Sigmoid colon (tissue), 7 donors: ENCODE results near the gene CX3CL1. TPM values are rescaled to one million over a fixed set of nuclear protein-coding genes. Genes with fewer than 3 reads are reported as not detected.

Source experiments
- DNase-seq: peaks from one replicate; pipeline ENCODE4 v3.0.0-alpha.2; 2019
- H3K27ac ChIP-seq, 4 donors: fragments of 200-600 bp; sonication (generic); one replicate each; pipeline ENCODE4 v1.5.1; 2016 to 2019; ENCODE audit warnings: mild to moderate bottlenecking in 1 of 4
- H3K27me3 ChIP-seq, 3 donors: fragments of 200-600 bp; sonication (generic); one replicate each; pipeline ENCODE4 v1.5.1; 2019; ENCODE audit warnings: mild to moderate bottlenecking in 1 of 3
- H3K36me3 ChIP-seq, 4 donors: fragments of 200-600 bp; sonication (generic); one replicate each; pipeline ENCODE4 v1.5.1; 2016 to 2019
- H3K4me1 ChIP-seq, 4 donors: fragments of 200-600 bp; sonication (generic); one replicate each; pipeline ENCODE4 v1.5.1; 2017 to 2019
- H3K4me3 ChIP-seq, 4 donors: fragments of 200-600 bp; sonication (generic); one replicate each; pipeline ENCODE4 v1.5.1; 2017 to 2019; ENCODE audit warnings: mild to moderate bottlenecking in 2 of 4, moderate library complexity in 1 of 4
- H3K9me3 ChIP-seq, 4 donors: fragments of 200-600 bp in 3 of 4; sonication (generic) in 3 of 4; one replicate each; pipeline versions ENCODE4 v1.5.1 to v1.6.1; 2013 to 2019
- CTCF ChIP-seq, 4 experiments: fragments of 450-650 bp in 3 of 4; fragments of 200-600 bp in 1 of 4; IDR thresholded peaks; one replicate each; pipeline ENCODE4 v1.5.1; 2016 to 2019; ENCODE audit warnings: antibody characterized with exemption in 4 of 4, mild to moderate bottlenecking in 3 of 4, moderate library complexity in 2 of 4
- EP300 ChIP-seq, 4 donors: sonication (generic); formaldehyde crosslinking; IDR thresholded peaks; one replicate each; pipeline ENCODE4 v1.6.1; 2017; ENCODE audit warnings: antibody characterized with exemption in 4 of 4
- POLR2A ChIP-seq, 2 donors: fragments of 450-650 bp; IDR thresholded peaks; one replicate each; pipeline ENCODE4 v1.6.1; 2016; ENCODE audit warnings: antibody characterized with exemption in 2 of 2, mild to moderate bottlenecking in 2 of 2, moderate library complexity in 2 of 2
- POLR2AphosphoS5 ChIP-seq, 4 donors: sonication (generic); formaldehyde crosslinking; IDR thresholded peaks; one replicate each; pipeline ENCODE4 v1.6.1; 2017; ENCODE audit warnings: antibody characterized with exemption in 4 of 4
- WGBS, 2 donors: extraction: QIAGEN DNeasy Blood & Tissue Kit; methylation state at CpG; one replicate each; pipeline ENCODE4 v1.1.7; 2013; 5-methylcytosine and 5-hydroxymethylcytosine counted together
- intact Hi-C: fragments of 100-400 bp; cut with DNase I; formaldehyde crosslinking; loops from one replicate; pipeline ENCODE4 v1.15.1; 2023
- polyA plus RNA-seq, 3 donors: library from polyadenylated mRNA; stranded (reverse); fragments of 200-250 nt; gene quantifications; one replicate each; pipeline ENCODE4 v1.2.3, GENCODE V29; 2013
- total RNA-seq, 4 donors: library from RNA; depleted of rRNA; stranded (reverse); fragments of >200 nt; gene quantifications; one replicate each; pipeline ENCODE4 v1.1.0, GENCODE V29; 2016
- donor health status: healthy with polysubstance abuse.
- donor health status: Bipolar disorder and iron deficiency.
- donor health status: healthy.

CX3CL1 gene
- total and polyA plus RNA-seq, 7 donors = 0.23 to 18.6 (median 4.8) TPM

- WGBS, 2 donors = 70 to 79% methylated on average over 8 of the region's 8 CpGs
- H3K4me1 ChIP-seq = peaks cover 0 to 39% (median 22%) of the 10 kb centered on the region in 4 donors
- TF ChIP-seq POLR2A (IDR thresholded peaks at IDR 0.05) (no peak), POLR2AphosphoS5 (IDR thresholded peaks at IDR 0.05) (peak in 3 of 4 donors; percentile 39 to 48 (median 43))
- DNase-seq = no peak
- no peak overlapping the region for H3K4me3 ChIP-seq
- peak overlapping the region; percentile 36 to 95 (median 56) for H3K27ac ChIP-seq
- no peaks in the 10 kb centered on the region for H3K27me3 ChIP-seq
- H3K36me3 ChIP-seq = peaks cover 0 to 8% (median 3%) of the 10 kb centered on the region in 4 donors
- H3K9me3 ChIP-seq = no peaks in the 10 kb centered on the region
- intact Hi-C loops = no loop called here
These were observed 11.3 kb downstream of the CX3CL1 start for GRCh38 chr16:57383276-57384247.

GRCh38 chr16:57384248-57385070 is 12.2 kb downstream of the CX3CL1 start:
- no peaks in the 10 kb centered on the region for H3K9me3 ChIP-seq
- H3K4me3 ChIP-seq = no peak overlapping the region
- intact Hi-C loops = no loop called here
- peaks cover 0 to 39% (median 21%) of the 10 kb centered on the region in 4 donors for H3K4me1 ChIP-seq
- H3K27ac ChIP-seq = peak overlapping the region; percentile 36 to 95 (median 56)
- H3K27me3 ChIP-seq = no peaks in the 10 kb centered on the region
- TF ChIP-seq POLR2AphosphoS5 (IDR thresholded peaks at IDR 0.05) (no peak), EP300 (IDR thresholded peaks at IDR 0.05) (no peak), POLR2A (IDR thresholded peaks at IDR 0.05) (no peak), CTCF (IDR thresholded peaks at IDR 0.05) (no peak)
- 27 to 34% methylated on average over 11 of the region's 11 CpGs for WGBS, 2 donors
- H3K36me3 ChIP-seq = peaks cover 0 to 8% (median 3%) of the 10 kb centered on the region in 4 donors
- no peak for DNase-seq

- Histone ChIP-seq H3K36me3 (peaks cover 0 to 8% (median 3%) of the 10 kb centered on the region in 4 donors), H3K9me3 (no peaks in the 10 kb centered on the region), H3K27ac (peak overlapping the region in 1 of 4 donors; percentile 95), H3K27me3 (no peaks in the 10 kb centered on the region), H3K4me1 (peaks cover 0 to 39% (median 21%) of the 10 kb centered on the region in 4 donors), H3K4me3 (no peak overlapping the region)
- no peak for TF ChIP-seq EP300 (IDR thresholded peaks at IDR 0.05)
- no peak for TF ChIP-seq CTCF (IDR thresholded peaks at IDR 0.05)
- no peak for TF ChIP-seq POLR2AphosphoS5 (IDR thresholded peaks at IDR 0.05)
- no peak for TF ChIP-seq POLR2A (IDR thresholded peaks at IDR 0.05)
- WGBS, 2 donors = 81 to 86% methylated on average over 5 of the region's 5 CpGs
- DNase-seq = no peak
- intact Hi-C loops = no loop called here
These were observed 12.8 kb downstream of the CX3CL1 start for GRCh38 chr16:57385083-57385482.

- intact Hi-C loops = no loop called here
- no peak for DNase-seq
- Histone ChIP-seq H3K9me3 (no peaks in the 10 kb centered on the region), H3K27me3 (no peaks in the 10 kb centered on the region), H3K4me1 (peaks cover 0 to 30% (median 18%) of the 10 kb centered on the region in 4 donors), H3K36me3 (peaks cover 0 to 8% (median 3%) of the 10 kb centered on the region in 4 donors), H3K27ac (no peak overlapping the region), H3K4me3 (no peak overlapping the region)
- no peak for TF ChIP-seq CTCF (IDR thresholded peaks at IDR 0.05)
- TF ChIP-seq EP300 (IDR thresholded peaks at IDR 0.05) = no peak
- no peak for TF ChIP-seq POLR2AphosphoS5 (IDR thresholded peaks at IDR 0.05)
- TF ChIP-seq POLR2A (IDR thresholded peaks at IDR 0.05) = no peak
- WGBS, 2 donors = 80 to 90% methylated on average over 5 of the region's 5 CpGs
These were observed 14.2 kb downstream of the CX3CL1 start for GRCh38 chr16:57386381-57386951.
